ENCODE results near the gene GLI3. TPM values are rescaled to one million over a fixed set of nuclear protein-coding genes. Genes with fewer than 3 reads are reported as not detected.

GLI3 gene
- total RNA-seq, 1 experiment from 2014 or later = 45.0 TPM

- no peaks in the 10 kb centered on the region for H3K4me1 ChIP-seq (ENCODE audit: insufficient read depth, low read length)
- TF ChIP-seq CTCF (conservative IDR thresholded peaks at IDR 0.05) = no peak
- no peak overlapping the region for H2BK12ac ChIP-seq (ENCODE audit: insufficient read length, low read depth, low read length)
- no peak overlapping the region for H3K56ac ChIP-seq (ENCODE audit: insufficient read length, low read depth, low read length)
- Mint-ChIP-seq H3K4me1 (peaks cover 9 to 17% of the 10 kb centered on the region in 2 experiments; a peak in 3 of 4 replicates), H3K27me3 (ENCODE audit: low read depth) (no peaks in the 10 kb centered on the region), H3K36me3 (ENCODE audit: insufficient read depth in 1 of 3, low read depth in 3 of 3) (peaks cover 5 to 10% (median 9%) of the 10 kb centered on the region in 3 experiments; a peak in 5 of 7 replicates), H3K27ac (no peak overlapping the region; a peak in 1 of 7 replicates), H3K4me3 (no peak overlapping the region), H3K9me3 (no peaks in the 10 kb centered on the region)
- no peak overlapping the region for H3K23ac ChIP-seq (ENCODE audit: insufficient read length, low read depth, low read length)
- H3T11ph ChIP-seq (ENCODE audit: low read length) = no peak overlapping the region
- no peak overlapping the region for H2BK5ac ChIP-seq (ENCODE audit: insufficient read length, low read length)
- H2AK5ac ChIP-seq (ENCODE audit: insufficient read length, low read length) = no peak overlapping the region
- H3K18ac ChIP-seq (ENCODE audit: insufficient read length, low read depth, low read length) = no peak overlapping the region
- H3K27me3 ChIP-seq (ENCODE audit: insufficient read depth, low read length) = no peaks in the 10 kb centered on the region
- no peaks in the 10 kb centered on the region for H3K23me2 ChIP-seq (ENCODE audit: insufficient read length, low read depth, low read length, poor library complexity, severe bottlenecking)
- no peak overlapping the region for H2BK120ac ChIP-seq (ENCODE audit: low read depth, low read length, poor library complexity, severe bottlenecking)
- no peaks in the 10 kb centered on the region for H3K79me2 ChIP-seq (ENCODE audit: insufficient read depth, low read length)
- H3K9me3 ChIP-seq (ENCODE audit: control insufficient read depth, low read depth, low read length) = no peaks in the 10 kb centered on the region
- H2BK15ac ChIP-seq (ENCODE audit: low read depth, low read length) = no peak overlapping the region
- no peak overlapping the region for H3K9ac ChIP-seq (ENCODE audit: extremely low read depth, insufficient read length, low read length)
- H3K14ac ChIP-seq (ENCODE audit: insufficient read depth, low read length) = no peak overlapping the region
- DNase-seq = no peak
- peak overlapping the region; percentile 6 for H4K8ac ChIP-seq (replicated peaks; ENCODE audit: insufficient read length, low read depth, low read length)
- no peaks in the 10 kb centered on the region for H4K20me1 ChIP-seq (ENCODE audit: control insufficient read depth, insufficient read depth, insufficient read length)
- no peak overlapping the region for H4K5ac ChIP-seq (ENCODE audit: insufficient read length, low read depth, low read length)
- H3K79me1 ChIP-seq (ENCODE audit: insufficient read depth, low read depth, low read length, poor library complexity, severe bottlenecking) = peaks cover 3% of the 10 kb centered on the region
- no peak overlapping the region for H3K4ac ChIP-seq (ENCODE audit: low read depth, low read length)
- no CpG with 5 or more reads among the region's 20 CpGs for WGBS (ENCODE audit: extremely low coverage, insufficient read length, low lambda C conversion rate)
- H2BK20ac ChIP-seq (ENCODE audit: low read depth, low read length, poor library complexity, severe bottlenecking) = no peak overlapping the region
- H3K27ac ChIP-seq (ENCODE audit: insufficient read length, low read depth, low read length) = no peak overlapping the region
- no peak overlapping the region for H4K91ac ChIP-seq (ENCODE audit: insufficient read length, low read depth, low read length)
- H3K4me2 ChIP-seq (ENCODE audit: insufficient read depth, insufficient read length, low read length) = no peak overlapping the region
- H2AFZ ChIP-seq (ENCODE audit: low read length) = no peak overlapping the region
These were observed 62.6 kb downstream of the GLI3 start for GRCh38 chr7:42174391-42174912.
